Liver (tissue), 9 donors: Measurements from ENCODE around the gene TEP1. TPM values are rescaled to one million over a fixed set of nuclear protein-coding genes. Genes with fewer than 3 reads are reported as not detected.

ENCODE experiments used
- DNase-seq: peaks from one replicate; pipeline ENCODE4 v3.0.0-alpha.2; 2017; ENCODE audit warnings: low spot score
- H3K27ac ChIP-seq, 2 donors: one replicate each; pipeline ENCODE4 v1.7.0; 2013; ENCODE audit warnings: inconsistent platforms in 2 of 2, low read length in 2 of 2, control low read depth in 1 of 2, low read depth in 1 of 2, mild to moderate bottlenecking in 1 of 2
- H3K27me3 ChIP-seq, 4 donors: one replicate each; pipeline versions ENCODE4 v1.6.1 to v1.7.0; 2013; ENCODE audit warnings: low read length in 3 of 4, inconsistent platforms in 1 of 4, mild to moderate bottlenecking in 1 of 4, moderate library complexity in 1 of 4; ENCODE audit not compliant: control insufficient read depth in 4 of 4, insufficient read depth in 4 of 4
- H3K36me3 ChIP-seq, 4 donors: one replicate each; pipeline versions ENCODE4 v1.6.1 to v1.7.0; 2013; ENCODE audit warnings: low read length in 3 of 4, mild to moderate bottlenecking in 3 of 4, low read depth in 1 of 4, moderate library complexity in 1 of 4; ENCODE audit not compliant: control insufficient read depth in 4 of 4, insufficient read depth in 3 of 4
- H3K4me1 ChIP-seq, 4 donors: one replicate each; pipeline versions ENCODE4 v1.6.1 to v1.7.0; 2013; ENCODE audit warnings: low read length in 3 of 4, mild to moderate bottlenecking in 3 of 4, moderate library complexity in 1 of 4; ENCODE audit not compliant: control insufficient read depth in 4 of 4, insufficient read depth in 4 of 4
- H3K4me3 ChIP-seq, 3 donors: one replicate each; pipeline versions ENCODE4 v1.6.1 to v1.7.0; 2013; ENCODE audit warnings: low read length in 3 of 3, control low read depth in 1 of 3, low read depth in 1 of 3, mild to moderate bottlenecking in 1 of 3
- H3K9ac ChIP-seq, 2 donors: one replicate each; pipeline ENCODE4 v1.7.0; 2013; ENCODE audit warnings: low read length in 2 of 2, mild to moderate bottlenecking in 2 of 2, moderate library complexity in 2 of 2, control low read depth in 1 of 2, low read depth in 1 of 2
- H3K9me3 ChIP-seq, 4 donors: one replicate each; pipeline versions ENCODE4 v1.6.1 to v1.7.0; 2013; ENCODE audit warnings: low read length in 3 of 4; ENCODE audit not compliant: control insufficient read depth in 4 of 4
- ATF3 ChIP-seq: IDR thresholded peaks from 2 replicates; pipeline ENCODE4 v1.6.1; 2016; ENCODE audit warnings: antibody characterized with exemption
- CTCF ChIP-seq: fragments of 150-350 bp; IDR thresholded peaks from 2 replicates; pipeline ENCODE4 v1.5.1; 2017; ENCODE audit warnings: improper control_type of control experiment, low read depth, low read length; ENCODE audit not compliant: missing input control
- EGR1 ChIP-seq, 2 donors: IDR thresholded peaks; 2 replicates each; pipeline ENCODE4 v1.6.1; 2016 to 2018; ENCODE audit warnings: antibody characterized with exemption in 2 of 2, low read depth in 2 of 2
- FOXA2 ChIP-seq: IDR thresholded peaks from 2 replicates; pipeline ENCODE4 v1.6.1; 2016; ENCODE audit warnings: antibody characterized with exemption
- GABPA ChIP-seq, 2 donors: IDR thresholded peaks in 1 of 2; conservative IDR thresholded peaks in 1 of 2; 2 replicates each; pipeline ENCODE4 v1.6.1; 2016; ENCODE audit warnings: antibody characterized with exemption in 2 of 2, mild to moderate bottlenecking in 1 of 2, moderate library complexity in 1 of 2
- HNF4A ChIP-seq, 2 donors: conservative IDR thresholded peaks; 2 replicates each; pipeline ENCODE4 v1.6.1; 2016; ENCODE audit warnings: antibody characterized with exemption in 2 of 2, mild to moderate bottlenecking in 2 of 2
- MAX ChIP-seq: IDR thresholded peaks from 2 replicates; pipeline ENCODE4 v1.6.1; 2016; ENCODE audit warnings: antibody characterized with exemption
- NR2F2 ChIP-seq: IDR thresholded peaks from 2 replicates; pipeline ENCODE4 v1.6.1; 2016; ENCODE audit warnings: antibody characterized with exemption
- RAD21 ChIP-seq, 2 donors: IDR thresholded peaks; 2 replicates each; pipeline ENCODE4 v1.6.1; 2016; ENCODE audit warnings: antibody characterized with exemption in 2 of 2, mild to moderate bottlenecking in 2 of 2
- REST ChIP-seq: IDR thresholded peaks from 2 replicates; pipeline ENCODE4 v1.6.1; 2016; ENCODE audit warnings: antibody characterized with exemption, mild to moderate bottlenecking
- RXRA ChIP-seq, 2 donors: IDR thresholded peaks; 2 replicates each; pipeline ENCODE4 v1.6.1; 2017 to 2018; ENCODE audit warnings: antibody characterized with exemption in 2 of 2, mild to moderate bottlenecking in 1 of 2
- SP1 ChIP-seq: IDR thresholded peaks from 2 replicates; pipeline ENCODE4 v1.6.1; 2018; ENCODE audit warnings: antibody characterized with exemption, mild to moderate bottlenecking
- TAF1 ChIP-seq: conservative IDR thresholded peaks from 2 replicates; pipeline ENCODE4 v1.6.1; 2016; ENCODE audit warnings: antibody characterized with exemption, mild to moderate bottlenecking
- ZBTB33 ChIP-seq: IDR thresholded peaks from 2 replicates; pipeline ENCODE4 v1.6.1; 2016; ENCODE audit warnings: antibody characterized with exemption
- WGBS: extraction: QIAGEN DNeasy Blood & Tissue Kit; methylation state at CpG from one replicate; pipeline ENCODE4 v1.1.7; 2013; 5-methylcytosine and 5-hydroxymethylcytosine counted together
- polyA plus RNA-seq, 2 donors: library from polyadenylated mRNA; stranded (reverse) in 1 of 2; unstranded in 1 of 2; fragments of 200-250 nt in 1 of 2; fragments of >200 nt in 1 of 2; fragmentation: Nextera tagmentation in 1 of 2; extraction: Ambion mirVana in 1 of 2; gene quantifications; one replicate each; pipeline versions ENCODE4 v1.2.1 to v1.2.3, GENCODE V29; 2013 to 2015
- total RNA-seq, 2 donors: library from RNA; depleted of rRNA; stranded (reverse); fragments of >200 nt; gene quantifications; one replicate each; pipeline ENCODE4 v1.2.3, GENCODE V29; 2014
- donor health status: healthy.
- donor health status: healthy.
- donor health status: healthy.
- donor health status: healthy.
- donor health status: healthy.

TEP1 gene
- total and polyA plus RNA-seq, 4 donors: 3.9 to 20.7 (median 7.6) TPM

GRCh38 chr14:20441461-20441860 is 28.2 kb upstream of the TEP1 start:
- Histone ChIP-seq H3K9me3 (no peaks in the 10 kb centered on the region), H3K27me3 (no peaks in the 10 kb centered on the region), H3K4me1 (peaks cover 0 to 2% (median 0%) of the 10 kb centered on the region in 4 donors), H3K9ac (no peak overlapping the region), H3K27ac (no peak overlapping the region), H3K4me3 (no peak overlapping the region), H3K36me3 (peaks cover 0 to 13% (median 6%) of the 10 kb centered on the region in 4 donors)
- WGBS: 88% methylated on average over 2 of the region's 2 CpGs
- TF ChIP-seq EGR1 (IDR thresholded peaks at IDR 0.05; ENCODE audit: low read depth in 2 of 2) (no peak), MAX (no peak), REST (no peak)
- no peak for DNase-seq

- Histone ChIP-seq H3K9me3 (no peaks in the 10 kb centered on the region), H3K36me3 (peaks cover 0 to 7% (median 2%) of the 10 kb centered on the region in 4 donors), H3K9ac (no peak overlapping the region), H3K27ac (no peak overlapping the region), H3K27me3 (no peaks in the 10 kb centered on the region), H3K4me3 (no peak overlapping the region), H3K4me1 (peaks cover 0 to 2% (median 0%) of the 10 kb centered on the region in 4 donors)
- WGBS: 80% methylated on average over 5 of the region's 5 CpGs
- no peak for TF ChIP-seq RAD21 (IDR thresholded peaks at IDR 0.05)
- no peak for TF ChIP-seq ATF3
- TF ChIP-seq GABPA (IDR thresholded peaks at IDR 0.05 in 1 of 2, conservative IDR thresholded peaks at IDR 0.05 in 1 of 2): no peak
- no peak for TF ChIP-seq RXRA (IDR thresholded peaks at IDR 0.05)
- TF ChIP-seq SP1: no peak
- TF ChIP-seq CTCF: no peak
- no peak for TF ChIP-seq TAF1
- no peak for TF ChIP-seq EGR1 (IDR thresholded peaks at IDR 0.05; ENCODE audit: low read depth in 2 of 2)
- TF ChIP-seq NR2F2: no peak
- TF ChIP-seq MAX: no peak
- no peak for TF ChIP-seq REST
- no peak for TF ChIP-seq ZBTB33
- TF ChIP-seq HNF4A (conservative IDR thresholded peaks at IDR 0.05): no peak
- no peak for TF ChIP-seq FOXA2
- no peak for DNase-seq
These were observed 27.6 kb upstream of the TEP1 start for GRCh38 chr14:20440882-20441281.
